ENCODE results near the gene PRKCA. TPM values are rescaled to one million over a fixed set of nuclear protein-coding genes. Genes with fewer than 3 reads are reported as not detected.

The PRKCA gene
- total RNA-seq, 4 donors from 2014 or later = 26.0 to 89.0 (median 32.8) TPM

DNA sequence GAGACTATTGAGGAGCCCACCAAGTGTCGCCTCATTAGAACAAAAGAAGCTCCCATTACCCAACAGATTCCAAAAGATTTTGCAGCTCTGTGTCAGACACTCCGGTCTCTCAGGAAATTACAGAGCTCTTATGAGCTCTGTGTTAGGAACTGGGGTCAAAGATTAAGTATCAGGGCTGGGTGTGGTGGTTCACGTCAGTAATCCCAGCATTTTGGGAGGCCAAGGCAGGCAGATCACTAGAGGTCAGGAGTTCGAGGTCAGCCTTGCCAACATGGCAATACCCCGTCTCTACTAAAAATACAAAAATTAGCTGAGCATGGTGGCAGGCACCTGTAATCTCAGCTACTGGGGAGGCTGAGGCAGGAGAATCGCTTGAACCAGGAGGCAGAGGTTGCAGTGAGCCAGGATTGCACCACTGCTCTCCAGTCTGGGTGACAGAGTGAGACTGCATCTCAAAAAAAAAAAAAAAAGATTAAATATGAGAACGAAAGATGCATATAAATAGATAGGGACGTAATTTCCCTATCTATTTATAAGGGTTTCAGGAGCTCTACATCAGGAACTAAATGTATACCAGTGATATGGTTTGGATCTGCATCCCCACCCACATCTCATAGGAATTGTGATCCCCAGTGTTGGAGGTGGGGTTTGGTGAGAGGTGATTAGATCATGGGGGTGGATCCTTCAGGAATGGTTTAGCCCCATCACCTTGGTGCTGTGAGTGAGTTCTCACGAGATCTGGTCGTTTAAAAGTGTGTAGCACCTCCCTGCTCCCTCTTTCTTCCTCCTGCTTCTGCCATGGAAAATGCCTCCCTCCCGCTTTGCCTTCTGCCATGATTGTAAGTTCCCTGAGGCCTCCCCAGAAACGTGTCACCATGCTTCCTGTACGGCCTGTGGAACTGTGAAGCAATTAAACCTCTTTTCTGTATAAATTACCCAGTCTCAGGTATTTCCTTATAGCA is 111.4 kb downstream of the PRKCA start:
- H3K27me3 ChIP-seq = no peaks in the 10 kb centered on the region
- ATAC-seq = no peak
- no peaks in the 10 kb centered on the region for H3K9me3 ChIP-seq
- H3K4me1 ChIP-seq = no peaks in the 10 kb centered on the region
- no peak overlapping the region for H3K27ac ChIP-seq
- 75 to 81% methylated on average over 6 to 11 of the region's 13 CpGs for WGBS, 2 donors (ENCODE audit: low coverage in 1 of 2)
- TF ChIP-seq POLR2A (IDR thresholded peaks at IDR 0.05) = no peak
- no peak for TF ChIP-seq EP300 (IDR thresholded peaks at IDR 0.05)
- TF ChIP-seq, protein P1, sequence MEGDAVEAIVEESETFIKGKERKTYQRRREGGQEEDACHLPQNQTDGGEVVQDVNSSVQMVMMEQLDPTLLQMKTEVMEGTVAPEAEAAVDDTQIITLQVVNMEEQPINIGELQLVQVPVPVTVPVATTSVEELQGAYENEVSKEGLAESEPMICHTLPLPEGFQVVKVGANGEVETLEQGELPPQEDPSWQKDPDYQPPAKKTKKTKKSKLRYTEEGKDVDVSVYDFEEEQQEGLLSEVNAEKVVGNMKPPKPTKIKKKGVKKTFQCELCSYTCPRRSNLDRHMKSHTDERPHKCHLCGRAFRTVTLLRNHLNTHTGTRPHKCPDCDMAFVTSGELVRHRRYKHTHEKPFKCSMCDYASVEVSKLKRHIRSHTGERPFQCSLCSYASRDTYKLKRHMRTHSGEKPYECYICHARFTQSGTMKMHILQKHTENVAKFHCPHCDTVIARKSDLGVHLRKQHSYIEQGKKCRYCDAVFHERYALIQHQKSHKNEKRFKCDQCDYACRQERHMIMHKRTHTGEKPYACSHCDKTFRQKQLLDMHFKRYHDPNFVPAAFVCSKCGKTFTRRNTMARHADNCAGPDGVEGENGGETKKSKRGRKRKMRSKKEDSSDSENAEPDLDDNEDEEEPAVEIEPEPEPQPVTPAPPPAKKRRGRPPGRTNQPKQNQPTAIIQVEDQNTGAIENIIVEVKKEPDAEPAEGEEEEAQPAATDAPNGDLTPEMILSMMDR (IDR thresholded peaks at IDR 0.05) = no peak
- TF ChIP-seq POLR2AphosphoS5 (IDR thresholded peaks at IDR 0.05) = no peak
- H3K4me3 ChIP-seq = no peak overlapping the region
- H3K36me3 ChIP-seq = no peaks in the 10 kb centered on the region

- Histone ChIP-seq H3K36me3 (no peaks in the 10 kb centered on the region), H3K4me1 (no peaks in the 10 kb centered on the region), H3K9me3 (no peaks in the 10 kb centered on the region), H3K27ac (no peak overlapping the region), H3K27me3 (no peaks in the 10 kb centered on the region), H3K4me3 (no peak overlapping the region)
- ATAC-seq = no peak
- 79 to 80% methylated on average over 3 to 4 of the region's 4 CpGs for WGBS, 2 donors (ENCODE audit: low coverage in 1 of 2)
- TF ChIP-seq POLR2AphosphoS5 (IDR thresholded peaks at IDR 0.05) = no peak
- TF ChIP-seq EP300 (IDR thresholded peaks at IDR 0.05) = no peak
- TF ChIP-seq, protein P1 (IDR thresholded peaks at IDR 0.05) = no peak
- TF ChIP-seq POLR2A (IDR thresholded peaks at IDR 0.05) = no peak
Observed at GRCh38 chr17:66414561-66415175, 112.3 kb downstream of the PRKCA start.

DNA sequence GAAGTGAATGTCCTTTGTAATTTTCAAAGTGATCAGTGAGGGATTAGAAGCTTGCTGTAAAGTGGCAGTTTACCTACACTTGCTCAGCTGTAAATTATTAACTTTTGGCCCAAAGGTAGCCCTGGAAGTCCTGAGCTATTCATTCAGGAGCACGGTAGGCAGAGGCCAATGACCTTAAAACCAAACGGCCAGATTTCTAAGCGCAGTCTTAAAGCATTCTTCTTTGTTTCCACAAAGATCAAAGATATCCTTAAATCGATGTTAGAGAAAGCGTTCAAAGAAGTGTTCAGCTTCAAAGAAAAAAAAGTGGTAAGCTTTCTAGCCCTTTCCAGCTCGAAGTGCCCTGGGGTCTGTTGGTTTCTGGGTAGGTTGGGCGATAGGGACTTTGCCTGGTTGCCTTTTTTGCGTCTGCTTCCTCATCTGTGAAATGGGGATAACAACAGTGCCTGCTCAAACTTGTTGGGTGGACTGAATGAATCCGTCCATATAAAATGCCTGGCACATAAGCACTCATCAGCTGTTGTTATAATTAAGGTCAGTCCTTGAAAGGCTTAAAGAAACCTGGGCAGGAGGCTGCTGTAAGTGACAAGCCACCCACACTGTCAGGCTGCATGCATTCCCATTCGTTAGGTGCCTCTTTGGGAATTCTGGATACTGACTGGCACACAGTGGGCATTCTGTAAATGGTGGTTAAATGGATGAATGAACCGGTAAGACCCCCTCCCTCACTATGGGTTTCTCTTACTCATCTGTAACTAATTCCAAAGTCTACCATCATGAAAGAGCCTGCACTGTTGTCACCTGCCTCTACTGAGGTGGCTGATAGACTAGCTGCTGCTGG is 113.2 kb downstream of the PRKCA start:
- Histone ChIP-seq H3K27ac (no peak overlapping the region), H3K4me3 (no peak overlapping the region), H3K27me3 (no peaks in the 10 kb centered on the region), H3K36me3 (no peaks in the 10 kb centered on the region), H3K9me3 (no peaks in the 10 kb centered on the region), H3K4me1 (no peaks in the 10 kb centered on the region)
- TF ChIP-seq EP300 (IDR thresholded peaks at IDR 0.05) (no peak), POLR2A (IDR thresholded peaks at IDR 0.05) (no peak), POLR2AphosphoS5 (IDR thresholded peaks at IDR 0.05) (no peak)
- TF ChIP-seq, protein P1 (IDR thresholded peaks at IDR 0.05) = no peak
- 70 to 84% methylated on average over 6 to 9 of the region's 11 CpGs for WGBS, 2 donors (ENCODE audit: low coverage in 1 of 2)
- ATAC-seq = no peak

- peaks cover 0 to 7% (median 0%) of the 10 kb centered on the region in 3 donors for H3K4me1 ChIP-seq
- no peaks in the 10 kb centered on the region for H3K9me3 ChIP-seq
- TF ChIP-seq POLR2A (IDR thresholded peaks at IDR 0.05) (no peak), EP300 (IDR thresholded peaks at IDR 0.05) (no peak), POLR2AphosphoS5 (IDR thresholded peaks at IDR 0.05) (no peak)
- TF ChIP-seq, protein P1 (IDR thresholded peaks at IDR 0.05) = no peak
- H3K27me3 ChIP-seq = no peaks in the 10 kb centered on the region
- 43 to 76% methylated on average over 4 to 5 of the region's 12 CpGs for WGBS, 2 donors (ENCODE audit: low coverage in 1 of 2)
- no peak overlapping the region for H3K4me3 ChIP-seq
- no peak for ATAC-seq
- no peak overlapping the region for H3K27ac ChIP-seq
- no peaks in the 10 kb centered on the region for H3K36me3 ChIP-seq
Observed at GRCh38 chr17:66416207-66416940, 114.0 kb downstream of the PRKCA start.

Data from gastroesophageal sphincter (tissue), 4 donors.